ENCODE measurements around the gene PLA2G1B.
A peak's percentile ranks its signal among the peaks of the same experiment; 100 is the strongest.

PLA2G1B gene

DNA sequence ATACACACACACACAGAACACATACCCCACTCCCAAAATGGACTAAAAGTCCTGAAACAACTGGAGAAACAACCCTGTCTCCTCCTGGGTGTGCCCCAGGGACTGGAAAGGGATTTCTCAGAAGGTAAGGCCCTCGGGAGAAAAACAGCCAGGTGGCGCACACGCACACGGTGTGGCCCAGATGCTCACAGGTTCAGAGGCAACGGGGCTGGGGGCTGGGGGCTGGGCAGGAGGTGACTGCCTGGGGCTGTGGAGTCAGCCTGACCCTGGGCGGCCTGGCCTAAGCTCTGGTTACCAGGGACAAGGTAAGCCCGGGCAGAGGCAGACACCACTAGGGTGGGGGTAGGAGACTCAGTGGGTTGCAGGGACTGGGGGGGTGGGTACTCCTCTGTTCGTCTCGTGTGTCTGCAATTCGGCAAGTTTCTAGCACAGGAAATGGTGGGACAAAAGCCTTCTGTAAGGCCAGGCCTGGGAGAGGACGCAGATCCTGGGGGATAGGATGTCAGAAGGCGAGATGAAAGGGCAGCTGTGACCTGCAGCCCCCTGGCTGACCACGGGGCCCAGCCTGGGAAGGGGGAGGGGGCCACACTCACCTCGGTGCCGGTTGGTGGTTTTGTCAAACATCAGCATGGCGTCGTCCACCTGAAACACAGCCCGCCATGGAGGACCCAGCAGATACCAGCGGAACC, 31.0 kb upstream of the PLA2G1B start:
- Histone ChIP-seq H3K4me3 (ENCODE audit: low read length in 2 of 2) (no peak overlapping the region), H3K4me1 (ENCODE audit: control insufficient read depth, insufficient read depth, low read length) (peaks cover 13% of the 10 kb centered on the region), H3K27me3 (ENCODE audit: control insufficient read depth in 1 of 2, insufficient read depth in 2 of 2, low read length in 2 of 2) (no peaks in the 10 kb centered on the region), H3K27ac (ENCODE audit: low read length) (no peak overlapping the region), H3K9me3 (ENCODE audit: control insufficient read depth in 2 of 2, low read length in 2 of 2) (no peaks in the 10 kb centered on the region), H3K36me3 (ENCODE audit: control insufficient read depth in 2 of 2, insufficient read depth in 2 of 2, low read length in 2 of 2) (no peaks in the 10 kb centered on the region), H3K9ac (ENCODE audit: low read length in 2 of 2) (no peak overlapping the region)

DNA sequence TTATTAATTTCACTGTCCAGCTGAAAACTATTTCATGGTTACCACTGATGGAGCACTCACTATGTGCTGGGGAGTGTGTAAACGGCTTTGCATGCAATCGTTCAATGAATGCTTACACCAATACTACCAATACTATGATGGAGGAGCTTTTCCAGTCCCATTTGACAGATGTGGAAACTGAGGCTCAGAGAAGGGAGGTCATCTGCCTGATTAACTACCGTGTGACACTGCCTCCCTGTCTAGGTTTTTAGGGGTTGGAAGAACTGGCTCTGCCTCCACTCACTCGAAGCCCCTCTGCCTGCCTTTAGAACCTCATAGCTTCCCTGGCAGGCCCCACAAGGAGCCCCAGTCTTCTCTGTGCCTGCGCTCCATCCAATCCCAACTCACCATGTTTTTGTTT, 29.5 kb upstream of the PLA2G1B start:
- Histone ChIP-seq H3K9ac (ENCODE audit: low read length in 2 of 2) (no peak overlapping the region), H3K4me1 (ENCODE audit: control insufficient read depth, insufficient read depth, low read length) (peaks cover 11% of the 10 kb centered on the region), H3K36me3 (ENCODE audit: control insufficient read depth in 2 of 2, insufficient read depth in 2 of 2, low read length in 2 of 2) (no peaks in the 10 kb centered on the region), H3K27ac (ENCODE audit: low read length) (no peak overlapping the region), H3K4me3 (ENCODE audit: low read length in 2 of 2) (no peak overlapping the region), H3K9me3 (ENCODE audit: control insufficient read depth in 2 of 2, low read length in 2 of 2) (no peaks in the 10 kb centered on the region), H3K27me3 (ENCODE audit: control insufficient read depth in 1 of 2, insufficient read depth in 2 of 2, low read length in 2 of 2) (no peaks in the 10 kb centered on the region)

DNA sequence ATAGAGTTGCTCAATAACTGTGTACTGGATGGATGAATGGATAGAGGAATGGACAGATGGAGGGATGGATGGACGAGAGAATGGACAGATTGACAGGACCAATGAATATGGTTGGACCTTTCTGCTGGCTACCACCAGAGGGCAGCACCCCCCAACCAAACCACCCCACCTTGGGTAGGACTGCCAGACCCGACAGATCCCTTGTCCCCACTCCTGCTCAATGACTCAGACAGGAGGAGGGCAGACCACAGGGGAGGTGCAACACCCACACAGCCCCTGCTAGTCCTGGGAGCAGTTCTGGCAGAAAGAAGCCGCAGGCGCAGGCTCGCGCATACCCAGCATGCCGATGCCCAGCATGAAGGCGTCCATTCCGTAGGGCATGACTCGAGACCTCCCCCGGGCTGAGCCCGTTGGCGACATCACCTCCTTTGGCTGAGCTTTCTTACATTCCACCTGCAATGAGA, 29.0 kb upstream of the PLA2G1B start:
- no peak overlapping the region for H3K27ac ChIP-seq (ENCODE audit: low read length)
- H3K36me3 ChIP-seq (ENCODE audit: control insufficient read depth in 2 of 2, insufficient read depth in 2 of 2, low read length in 2 of 2), result no peaks in the 10 kb centered on the region
- no peaks in the 10 kb centered on the region for H3K27me3 ChIP-seq (ENCODE audit: control insufficient read depth in 1 of 2, insufficient read depth in 2 of 2, low read length in 2 of 2)
- H3K9ac ChIP-seq (ENCODE audit: low read length in 2 of 2), result no peak overlapping the region
- no peaks in the 10 kb centered on the region for H3K9me3 ChIP-seq (ENCODE audit: control insufficient read depth in 2 of 2, low read length in 2 of 2)
- H3K4me3 ChIP-seq (ENCODE audit: low read length in 2 of 2), result peak overlapping the region in 1 of 2 donors; percentile 47
- H3K4me1 ChIP-seq (ENCODE audit: control insufficient read depth, insufficient read depth, low read length), result peaks cover 6% of the 10 kb centered on the region

DNA sequence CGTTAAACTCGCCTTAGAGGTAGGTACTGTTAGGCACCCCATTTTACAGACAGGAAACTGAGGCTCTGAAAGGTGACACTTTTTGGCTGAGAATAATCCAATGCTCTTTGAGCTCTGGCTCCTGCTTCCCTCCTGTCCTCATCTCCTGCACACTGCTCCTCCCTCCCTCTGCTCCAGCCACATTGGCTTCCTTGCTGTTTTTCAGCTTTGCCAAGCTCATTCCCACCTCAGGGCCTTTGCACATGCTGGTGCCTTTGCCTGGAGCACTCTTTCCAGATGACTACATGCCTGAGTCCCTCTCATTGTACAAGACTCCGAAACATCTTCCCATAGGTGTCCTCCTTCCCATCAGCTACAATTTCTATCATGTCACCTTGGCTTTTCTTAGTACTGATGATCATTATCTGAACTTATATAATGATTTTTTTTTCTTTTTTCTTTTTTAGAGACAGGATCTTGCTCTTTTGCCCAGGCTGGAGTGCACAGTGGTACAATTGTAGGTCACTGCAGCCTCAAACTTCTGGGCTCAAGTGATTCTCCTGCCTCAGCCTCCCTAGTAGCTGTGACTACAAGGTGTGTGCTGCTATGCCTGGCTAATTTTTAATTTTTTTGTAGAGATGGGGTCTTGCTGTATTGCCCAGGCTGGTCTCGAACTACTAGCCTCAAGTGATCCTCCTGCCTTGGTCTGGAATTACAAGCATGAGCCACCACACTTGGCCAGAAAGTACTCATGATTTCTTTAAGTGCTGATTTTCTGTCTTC, 26.2 kb upstream of the PLA2G1B start:
- H3K4me1 ChIP-seq (ENCODE audit: control insufficient read depth, insufficient read depth, low read length), result peaks cover 5% of the 10 kb centered on the region
- no peak overlapping the region for H3K9ac ChIP-seq (ENCODE audit: low read length in 2 of 2)
- H3K27me3 ChIP-seq (ENCODE audit: control insufficient read depth in 1 of 2, insufficient read depth in 2 of 2, low read length in 2 of 2), result no peaks in the 10 kb centered on the region
- H3K27ac ChIP-seq (ENCODE audit: low read length), result no peak overlapping the region
- no peaks in the 10 kb centered on the region for H3K36me3 ChIP-seq (ENCODE audit: control insufficient read depth in 2 of 2, insufficient read depth in 2 of 2, low read length in 2 of 2)
- no peak overlapping the region for H3K4me3 ChIP-seq (ENCODE audit: low read length in 2 of 2)
- no peaks in the 10 kb centered on the region for H3K9me3 ChIP-seq (ENCODE audit: control insufficient read depth in 2 of 2, low read length in 2 of 2)

DNA sequence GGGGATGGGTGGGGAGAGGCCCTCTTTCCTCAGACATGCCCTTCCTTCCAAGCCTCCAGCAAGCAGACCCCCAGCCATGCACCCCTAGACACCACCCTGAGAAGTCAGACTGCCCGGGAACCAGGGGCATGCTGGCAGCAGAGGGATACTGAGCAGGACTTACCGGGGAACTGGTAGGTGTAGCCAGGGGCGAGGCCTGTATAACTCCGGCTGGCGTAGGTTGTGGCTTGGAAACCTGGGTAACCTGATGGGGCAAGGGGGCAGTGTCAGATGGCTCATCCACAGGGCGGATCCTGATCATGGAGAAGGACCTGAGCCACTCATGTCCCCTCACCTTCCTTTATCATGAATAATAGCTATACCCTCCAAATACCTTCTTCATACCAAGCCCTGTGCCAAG, 25.6 kb upstream of the PLA2G1B start:
- Histone ChIP-seq H3K4me3 (ENCODE audit: low read length in 2 of 2) (no peak overlapping the region), H3K9ac (ENCODE audit: low read length in 2 of 2) (no peak overlapping the region), H3K27ac (ENCODE audit: low read length) (no peak overlapping the region), H3K36me3 (ENCODE audit: control insufficient read depth in 2 of 2, insufficient read depth in 2 of 2, low read length in 2 of 2) (no peaks in the 10 kb centered on the region), H3K27me3 (ENCODE audit: control insufficient read depth in 1 of 2, insufficient read depth in 2 of 2, low read length in 2 of 2) (no peaks in the 10 kb centered on the region), H3K9me3 (ENCODE audit: control insufficient read depth in 2 of 2, low read length in 2 of 2) (no peaks in the 10 kb centered on the region), H3K4me1 (ENCODE audit: control insufficient read depth, insufficient read depth, low read length) (peaks cover 5% of the 10 kb centered on the region)

DNA sequence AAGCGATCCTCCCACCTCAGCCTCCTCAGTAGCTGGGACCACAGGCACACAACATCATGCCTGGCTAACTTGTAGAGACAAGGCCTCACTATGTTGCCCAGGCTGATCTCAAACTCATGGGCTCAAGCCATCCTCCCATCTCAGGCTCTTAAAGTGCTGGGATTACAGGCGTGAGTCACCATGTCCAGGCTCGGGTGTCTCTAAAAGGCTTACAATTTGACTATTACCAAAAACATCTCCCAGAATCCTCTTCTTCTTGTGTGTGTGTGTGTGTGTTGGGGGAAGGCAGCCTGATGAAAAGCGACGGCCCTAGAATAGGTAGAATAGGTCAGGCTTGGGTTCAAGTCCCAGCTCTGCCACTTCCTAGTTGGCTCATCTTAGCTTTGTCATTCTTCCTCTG, 24.5 kb upstream of the PLA2G1B start:
- Histone ChIP-seq H3K9ac (ENCODE audit: low read length in 2 of 2) (no peak overlapping the region), H3K36me3 (ENCODE audit: control insufficient read depth in 2 of 2, insufficient read depth in 2 of 2, low read length in 2 of 2) (no peaks in the 10 kb centered on the region), H3K27ac (ENCODE audit: low read length) (no peak overlapping the region), H3K4me3 (ENCODE audit: low read length in 2 of 2) (no peak overlapping the region), H3K27me3 (ENCODE audit: control insufficient read depth in 1 of 2, insufficient read depth in 2 of 2, low read length in 2 of 2) (no peaks in the 10 kb centered on the region), H3K4me1 (ENCODE audit: control insufficient read depth, insufficient read depth, low read length) (peaks cover 5% of the 10 kb centered on the region), H3K9me3 (ENCODE audit: control insufficient read depth in 2 of 2, low read length in 2 of 2) (no peaks in the 10 kb centered on the region)

DNA sequence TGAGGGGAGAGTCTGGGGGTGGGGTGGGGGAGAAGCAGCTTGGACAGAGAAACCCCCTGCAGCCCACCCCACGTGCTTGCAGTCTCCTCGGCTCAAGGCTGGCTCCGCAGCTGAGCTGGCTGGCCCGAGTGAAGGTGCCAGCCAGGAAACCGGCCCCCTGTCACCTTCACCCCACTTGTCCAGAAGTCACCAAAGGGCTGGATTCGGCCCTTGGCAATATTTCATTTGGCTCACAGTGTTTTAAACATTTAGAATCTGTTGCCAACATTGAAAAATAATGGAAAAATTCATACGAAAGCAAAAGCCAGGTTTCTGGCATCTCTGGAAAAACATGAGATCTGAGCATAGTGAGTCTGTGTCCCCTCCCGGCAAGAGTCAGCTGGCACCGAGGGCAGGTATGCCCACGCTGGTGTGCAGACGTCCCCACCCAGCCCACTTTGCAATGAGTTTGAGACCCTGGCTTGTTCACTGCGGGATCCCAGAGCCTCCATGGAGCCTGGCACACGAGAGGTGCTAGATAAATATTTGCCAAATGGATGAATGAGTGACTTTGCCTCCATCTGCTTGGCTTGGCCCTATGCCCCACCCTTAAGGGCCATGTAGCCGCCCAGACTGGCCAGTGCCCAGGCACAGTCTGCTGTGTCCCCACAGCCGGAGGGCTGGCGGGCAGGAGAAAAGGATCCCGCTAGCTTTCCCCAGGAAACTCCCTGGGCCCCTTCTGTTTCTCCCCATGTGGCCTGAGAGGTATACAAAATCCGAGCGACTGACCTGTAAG, 23.2 kb upstream of the PLA2G1B start:
- no peak overlapping the region for H3K4me3 ChIP-seq (ENCODE audit: low read length in 2 of 2)

DNA sequence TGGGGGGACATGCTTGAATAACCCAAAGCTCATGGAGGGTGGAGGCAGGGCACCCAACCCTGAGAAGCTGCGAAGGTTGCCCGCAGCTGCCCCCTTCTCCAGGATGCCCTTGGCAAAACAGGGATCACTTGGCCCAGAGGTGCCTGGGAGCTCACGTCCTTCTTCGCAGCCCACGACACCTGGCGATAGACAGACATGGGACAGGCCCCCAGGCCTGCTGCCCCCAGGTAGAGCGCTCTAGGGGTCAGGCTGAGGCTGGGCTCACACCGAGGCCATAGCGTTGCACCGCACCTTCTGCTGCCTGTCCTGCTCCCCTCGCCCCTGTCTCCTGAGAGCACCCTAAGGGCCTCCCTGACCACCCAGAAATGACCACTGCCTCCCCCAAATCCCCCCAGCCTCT, 20.2 kb upstream of the PLA2G1B start:
- no peak overlapping the region for H3K9ac ChIP-seq (ENCODE audit: low read length in 2 of 2)
- H3K27me3 ChIP-seq (ENCODE audit: control insufficient read depth in 1 of 2, insufficient read depth in 2 of 2, low read length in 2 of 2), result no peaks in the 10 kb centered on the region
- H3K9me3 ChIP-seq (ENCODE audit: control insufficient read depth in 2 of 2, low read length in 2 of 2), result no peaks in the 10 kb centered on the region
- no peaks in the 10 kb centered on the region for H3K36me3 ChIP-seq (ENCODE audit: control insufficient read depth in 2 of 2, insufficient read depth in 2 of 2, low read length in 2 of 2)
- H3K27ac ChIP-seq (ENCODE audit: low read length), result no peak overlapping the region
- no peaks in the 10 kb centered on the region for H3K4me1 ChIP-seq (ENCODE audit: control insufficient read depth, insufficient read depth, low read length)
- no peak overlapping the region for H3K4me3 ChIP-seq (ENCODE audit: low read length in 2 of 2)

More for the DNA sequence above, 23.2 kb upstream of the PLA2G1B start:
- Histone ChIP-seq H3K27me3 (ENCODE audit: control insufficient read depth in 1 of 2, insufficient read depth in 2 of 2, low read length in 2 of 2) (no peaks in the 10 kb centered on the region), H3K9ac (ENCODE audit: low read length in 2 of 2) (no peak overlapping the region), H3K36me3 (ENCODE audit: control insufficient read depth in 2 of 2, insufficient read depth in 2 of 2, low read length in 2 of 2) (no peaks in the 10 kb centered on the region), H3K9me3 (ENCODE audit: control insufficient read depth in 2 of 2, low read length in 2 of 2) (no peaks in the 10 kb centered on the region), H3K4me1 (ENCODE audit: control insufficient read depth, insufficient read depth, low read length) (no peaks in the 10 kb centered on the region), H3K27ac (ENCODE audit: low read length) (no peak overlapping the region)

DNA sequence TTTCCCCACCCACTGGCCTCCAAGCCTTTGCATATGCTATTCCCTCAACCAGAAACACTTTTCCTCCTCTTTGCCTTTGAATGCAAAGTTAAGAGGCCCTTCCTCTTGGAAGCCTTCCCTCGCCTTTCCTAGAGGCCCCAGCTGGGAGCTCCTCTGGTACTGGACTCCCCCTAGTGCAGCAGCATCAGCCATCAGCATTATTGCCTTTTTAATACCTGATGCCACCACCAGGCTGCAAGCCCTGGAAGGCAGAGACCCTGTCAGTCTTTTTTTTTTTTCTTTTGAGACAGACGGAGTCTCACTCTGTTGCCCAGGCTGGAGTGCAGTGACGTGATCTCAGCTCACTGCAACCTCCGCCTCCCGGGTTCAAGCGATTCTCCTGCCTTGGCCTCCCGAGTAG, 19.1 kb upstream of the PLA2G1B start:
- Histone ChIP-seq H3K27ac (ENCODE audit: low read length) (no peak overlapping the region), H3K27me3 (ENCODE audit: control insufficient read depth in 1 of 2, insufficient read depth in 2 of 2, low read length in 2 of 2) (no peaks in the 10 kb centered on the region)

DNA sequence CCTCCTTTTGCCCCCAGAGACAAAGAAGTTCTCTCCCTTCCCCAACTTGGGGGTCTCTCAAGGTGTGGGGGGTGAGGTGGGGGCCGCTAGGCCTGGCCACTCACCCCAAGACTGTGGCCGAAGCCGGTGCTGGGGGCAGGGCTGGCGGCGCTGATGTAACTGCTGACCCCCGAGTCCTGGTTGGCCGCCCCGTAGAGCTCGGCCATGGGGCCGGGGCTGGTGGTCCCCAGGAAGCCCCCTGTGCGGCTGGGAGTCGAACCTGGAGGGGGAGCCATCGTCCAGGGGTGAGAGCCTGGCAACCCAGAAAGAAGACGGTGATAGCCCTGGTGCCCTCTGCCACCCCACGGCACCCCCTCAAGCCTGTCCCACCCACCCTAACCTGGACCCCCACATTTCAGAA, 18.5 kb upstream of the PLA2G1B start:
- Histone ChIP-seq H3K27ac (ENCODE audit: low read length) (no peak overlapping the region), H3K4me1 (ENCODE audit: control insufficient read depth, insufficient read depth, low read length) (no peaks in the 10 kb centered on the region), H3K4me3 (ENCODE audit: low read length in 2 of 2) (no peak overlapping the region)

More for the DNA sequence above, 19.1 kb upstream of the PLA2G1B start:
- no peaks in the 10 kb centered on the region for H3K4me1 ChIP-seq (ENCODE audit: control insufficient read depth, insufficient read depth, low read length)
- H3K4me3 ChIP-seq (ENCODE audit: low read length in 2 of 2), result no peak overlapping the region
- no peaks in the 10 kb centered on the region for H3K36me3 ChIP-seq (ENCODE audit: control insufficient read depth in 2 of 2, insufficient read depth in 2 of 2, low read length in 2 of 2)
- no peaks in the 10 kb centered on the region for H3K9me3 ChIP-seq (ENCODE audit: control insufficient read depth in 2 of 2, low read length in 2 of 2)
- H3K9ac ChIP-seq (ENCODE audit: low read length in 2 of 2), result no peak overlapping the region

More for the DNA sequence above, 18.5 kb upstream of the PLA2G1B start:
- H3K9me3 ChIP-seq (ENCODE audit: control insufficient read depth in 2 of 2, low read length in 2 of 2), result no peaks in the 10 kb centered on the region
- no peaks in the 10 kb centered on the region for H3K27me3 ChIP-seq (ENCODE audit: control insufficient read depth in 1 of 2, insufficient read depth in 2 of 2, low read length in 2 of 2)
- H3K36me3 ChIP-seq (ENCODE audit: control insufficient read depth in 2 of 2, insufficient read depth in 2 of 2, low read length in 2 of 2), result no peaks in the 10 kb centered on the region
- no peak overlapping the region for H3K9ac ChIP-seq (ENCODE audit: low read length in 2 of 2)
